Liver (tissue), 3 donors: ENCODE measurements around the gene MUC13.

Experiments used
- CTCF ChIP-seq: fragments of 150-350 bp; IDR thresholded peaks from 2 replicates; pipeline ENCODE4 v1.5.1; 2017; ENCODE audit warnings: improper control_type of control experiment, low read depth, low read length; ENCODE audit not compliant: missing input control
- GABPA ChIP-seq, 2 donors: IDR thresholded peaks in 1 of 2; conservative IDR thresholded peaks in 1 of 2; 2 replicates each; pipeline ENCODE4 v1.6.1; 2016; ENCODE audit warnings: antibody characterized with exemption in 2 of 2, mild to moderate bottlenecking in 1 of 2, moderate library complexity in 1 of 2
- HNF4A ChIP-seq, 2 donors: conservative IDR thresholded peaks; 2 replicates each; pipeline ENCODE4 v1.6.1; 2016; ENCODE audit warnings: antibody characterized with exemption in 2 of 2, mild to moderate bottlenecking in 2 of 2
- RAD21 ChIP-seq, 2 donors: IDR thresholded peaks; 2 replicates each; pipeline ENCODE4 v1.6.1; 2016; ENCODE audit warnings: antibody characterized with exemption in 2 of 2, mild to moderate bottlenecking in 2 of 2
- RXRA ChIP-seq, 2 donors: IDR thresholded peaks; 2 replicates each; pipeline ENCODE4 v1.6.1; 2017 to 2018; ENCODE audit warnings: antibody characterized with exemption in 2 of 2, mild to moderate bottlenecking in 1 of 2
- SP1 ChIP-seq: IDR thresholded peaks from 2 replicates; pipeline ENCODE4 v1.6.1; 2018; ENCODE audit warnings: antibody characterized with exemption, mild to moderate bottlenecking
- TAF1 ChIP-seq: conservative IDR thresholded peaks from 2 replicates; pipeline ENCODE4 v1.6.1; 2016; ENCODE audit warnings: antibody characterized with exemption, mild to moderate bottlenecking
- YY1 ChIP-seq: IDR thresholded peaks from 2 replicates; pipeline ENCODE4 v1.6.1; 2016; ENCODE audit warnings: antibody characterized with exemption, mild to moderate bottlenecking
- ZBTB33 ChIP-seq: IDR thresholded peaks from 2 replicates; pipeline ENCODE4 v1.6.1; 2016; ENCODE audit warnings: antibody characterized with exemption
- donor health status: healthy.
- donor health status: healthy.

DNA sequence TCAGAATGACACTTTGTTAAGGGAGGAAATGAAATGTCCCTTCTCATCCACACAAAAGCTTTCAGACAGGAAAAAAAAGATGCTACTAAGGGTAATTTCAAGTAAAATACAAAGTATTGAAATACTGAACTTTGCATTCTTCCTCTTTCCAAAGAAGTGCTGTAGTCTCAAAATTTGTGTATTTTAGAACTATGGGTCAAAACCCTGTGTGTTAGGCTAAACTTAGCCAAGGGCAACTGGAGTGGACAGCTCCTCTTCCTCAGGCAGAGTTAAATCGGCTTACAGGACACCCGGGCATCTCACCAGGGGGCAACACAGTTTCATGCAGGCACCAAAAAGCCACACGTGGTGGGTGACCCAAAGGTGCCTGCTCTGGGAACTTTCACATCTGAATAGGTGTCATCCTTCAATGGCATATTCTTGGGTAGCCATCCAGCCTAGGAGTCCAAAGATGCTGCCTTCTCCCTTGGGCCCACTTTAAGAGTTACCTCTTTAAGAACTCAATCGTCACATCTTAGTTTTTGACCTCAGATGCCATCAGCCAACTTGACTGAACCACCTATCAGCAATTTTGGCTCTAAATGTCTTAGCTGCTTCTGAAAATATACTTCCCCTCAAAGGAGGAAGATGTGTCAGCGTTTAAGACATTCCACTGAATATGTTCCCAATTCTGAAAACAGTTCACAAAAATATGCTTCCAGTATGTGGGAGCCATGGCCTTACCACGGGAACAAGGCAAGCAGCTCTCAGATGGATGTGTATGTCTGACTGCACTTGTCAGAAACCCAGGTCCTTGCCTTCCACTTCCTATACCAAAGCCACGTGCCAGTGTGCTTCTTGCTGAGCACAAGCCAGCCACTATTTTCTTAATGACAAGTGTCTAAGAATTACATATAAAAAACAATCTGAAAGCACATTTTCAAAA is 32.2 kb upstream of the MUC13 start:
- no peak for TF ChIP-seq CTCF
- no peak for TF ChIP-seq RAD21 (IDR thresholded peaks at IDR 0.05)
- no peak for TF ChIP-seq ZBTB33
- TF ChIP-seq RXRA (IDR thresholded peaks at IDR 0.05) = no peak
- no peak for TF ChIP-seq GABPA (IDR thresholded peaks at IDR 0.05 in 1 of 2, conservative IDR thresholded peaks at IDR 0.05 in 1 of 2)
- TF ChIP-seq YY1 = no peak
- no peak for TF ChIP-seq HNF4A (conservative IDR thresholded peaks at IDR 0.05)
- TF ChIP-seq TAF1 = no peak
- no peak for TF ChIP-seq SP1
